Epithelial cell of proximal tubule (primary cell): Measurements from ENCODE around the gene ZMIZ1. TPM values are rescaled to one million over a fixed set of nuclear protein-coding genes. Genes with fewer than 3 reads are reported as not detected.

Source experiments
- DNase-seq: peaks from one replicate; pipeline ENCODE4 v3.0.0-alpha.2; 2011; ENCODE audit warnings: low read depth
- H3K4me3 ChIP-seq: 2 replicates; pipeline ENCODE4 v1.5.1; 2011; ENCODE audit warnings: low read depth, mild to moderate bottlenecking, low read length
- total RNA-seq: library from RNA; depleted of rRNA; stranded (reverse); fragments of >200 nt; gene quantifications from 2 replicates; pipeline ENCODE4 v1.2.3, GENCODE V29; 2015
- TF ChIP-seq, protein P1 (sequence below): conservative IDR thresholded peaks from 2 replicates; pipeline ENCODE4 v1.5.1; 2012; ENCODE audit warnings: low read depth, mild to moderate bottlenecking, low read length

The ZMIZ1 gene
- total RNA-seq, 1 donor from 2014 or later = 21.4 TPM

DNA sequence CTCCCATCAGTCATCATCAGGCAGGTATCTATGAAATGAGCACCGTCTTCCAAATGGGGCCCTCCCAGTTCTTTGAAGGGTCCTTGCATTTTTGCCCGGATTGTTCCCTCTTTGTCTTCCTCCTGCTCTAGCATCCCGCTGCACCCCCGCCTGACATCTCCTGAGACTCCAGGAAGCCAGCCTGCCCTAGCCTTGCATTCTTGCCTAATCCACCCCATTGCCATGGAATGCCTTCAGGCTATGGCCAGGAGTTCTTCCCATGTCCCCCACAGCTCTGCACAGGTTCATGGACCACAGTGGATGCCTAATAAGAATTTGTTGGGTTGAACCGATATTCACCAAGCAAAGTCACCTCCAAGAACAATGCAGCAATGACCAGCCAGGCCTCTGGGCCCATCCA lies 62.1 kb downstream of the ZMIZ1 start:
- TF ChIP-seq, protein P1, sequence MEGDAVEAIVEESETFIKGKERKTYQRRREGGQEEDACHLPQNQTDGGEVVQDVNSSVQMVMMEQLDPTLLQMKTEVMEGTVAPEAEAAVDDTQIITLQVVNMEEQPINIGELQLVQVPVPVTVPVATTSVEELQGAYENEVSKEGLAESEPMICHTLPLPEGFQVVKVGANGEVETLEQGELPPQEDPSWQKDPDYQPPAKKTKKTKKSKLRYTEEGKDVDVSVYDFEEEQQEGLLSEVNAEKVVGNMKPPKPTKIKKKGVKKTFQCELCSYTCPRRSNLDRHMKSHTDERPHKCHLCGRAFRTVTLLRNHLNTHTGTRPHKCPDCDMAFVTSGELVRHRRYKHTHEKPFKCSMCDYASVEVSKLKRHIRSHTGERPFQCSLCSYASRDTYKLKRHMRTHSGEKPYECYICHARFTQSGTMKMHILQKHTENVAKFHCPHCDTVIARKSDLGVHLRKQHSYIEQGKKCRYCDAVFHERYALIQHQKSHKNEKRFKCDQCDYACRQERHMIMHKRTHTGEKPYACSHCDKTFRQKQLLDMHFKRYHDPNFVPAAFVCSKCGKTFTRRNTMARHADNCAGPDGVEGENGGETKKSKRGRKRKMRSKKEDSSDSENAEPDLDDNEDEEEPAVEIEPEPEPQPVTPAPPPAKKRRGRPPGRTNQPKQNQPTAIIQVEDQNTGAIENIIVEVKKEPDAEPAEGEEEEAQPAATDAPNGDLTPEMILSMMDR = no peak

DNA sequence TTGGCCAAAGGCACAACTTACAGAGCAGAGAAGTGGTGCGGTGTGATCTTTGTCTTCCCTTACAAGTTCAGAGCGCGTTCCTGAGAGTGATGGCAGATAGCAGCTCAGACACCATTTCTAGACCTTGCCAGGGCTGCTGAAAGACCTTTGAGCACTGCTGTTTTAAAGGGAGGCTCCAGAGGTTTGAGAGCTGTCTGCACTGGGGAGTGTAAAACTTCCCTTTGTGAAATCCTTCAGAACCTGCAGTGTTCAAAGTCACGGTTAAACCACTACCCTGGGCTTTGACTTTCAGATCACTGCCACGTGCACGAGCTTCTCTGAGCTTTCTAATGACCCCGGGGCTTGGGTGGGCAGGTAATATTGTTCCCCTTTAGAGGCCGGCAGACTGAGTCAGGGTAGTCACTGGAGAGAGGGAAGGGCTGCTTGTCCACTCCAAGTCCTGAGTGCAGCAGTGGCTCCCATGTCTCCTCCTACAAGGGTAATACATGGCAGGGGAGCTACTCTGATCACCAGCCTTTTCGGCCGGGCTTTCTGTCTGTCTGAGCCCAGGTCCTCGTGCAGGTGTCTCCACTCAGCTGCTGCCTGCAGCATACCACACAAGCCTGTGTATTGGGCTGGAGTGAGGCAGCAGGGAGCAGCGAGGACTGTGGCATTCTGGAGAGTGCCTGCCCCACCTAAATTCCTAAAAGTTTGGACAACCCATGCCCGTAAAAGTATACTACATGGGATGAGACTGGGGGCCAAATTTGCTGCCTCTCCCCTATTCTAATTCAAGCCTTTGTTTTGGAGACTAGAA lies 63.3 kb downstream of the ZMIZ1 start:
- DNase-seq = no peak
- TF ChIP-seq, protein P1 = no peak
- H3K4me3 ChIP-seq = no peak overlapping the region

More for the DNA sequence above, 62.1 kb downstream of the ZMIZ1 start:
- H3K4me3 ChIP-seq = no peak overlapping the region
- DNase-seq = no peak

DNA sequence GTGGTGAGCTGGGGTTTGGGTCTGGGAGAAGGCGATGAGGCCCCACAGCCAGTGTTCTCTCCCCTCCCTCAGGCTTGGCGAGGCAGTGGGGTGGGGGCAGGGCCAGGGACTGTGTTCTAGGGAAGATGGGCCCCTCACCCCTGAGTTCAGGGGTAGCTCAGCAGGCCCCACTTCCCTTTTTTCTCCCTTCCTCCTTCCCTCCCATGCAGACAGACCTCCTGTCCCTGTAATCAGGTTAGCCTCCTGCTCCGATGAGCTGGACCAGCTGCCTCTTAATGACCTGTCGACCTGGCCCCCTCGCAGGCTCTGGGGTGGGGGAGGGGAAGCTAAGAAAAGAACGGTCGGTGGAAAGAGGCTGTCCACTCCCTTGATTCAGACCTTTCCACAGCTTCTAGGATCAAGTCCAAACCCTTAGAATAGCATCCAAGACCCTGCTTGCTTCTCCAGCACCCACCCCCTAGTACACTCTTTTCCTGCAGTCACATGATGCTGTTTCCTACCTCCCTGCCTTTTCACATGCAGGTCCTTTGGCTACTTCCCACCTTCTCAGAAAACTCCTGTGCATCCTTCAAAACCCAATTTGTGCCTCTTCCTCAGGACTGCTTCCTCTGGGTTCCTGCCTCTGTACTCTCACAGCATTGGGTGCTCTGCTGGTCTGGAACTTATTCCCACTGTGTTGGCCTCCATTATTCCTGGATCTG lies 64.1 kb downstream of the ZMIZ1 start:
- H3K4me3 ChIP-seq = no peak overlapping the region
- no peak for DNase-seq
- TF ChIP-seq, protein P1 = no peak

DNA sequence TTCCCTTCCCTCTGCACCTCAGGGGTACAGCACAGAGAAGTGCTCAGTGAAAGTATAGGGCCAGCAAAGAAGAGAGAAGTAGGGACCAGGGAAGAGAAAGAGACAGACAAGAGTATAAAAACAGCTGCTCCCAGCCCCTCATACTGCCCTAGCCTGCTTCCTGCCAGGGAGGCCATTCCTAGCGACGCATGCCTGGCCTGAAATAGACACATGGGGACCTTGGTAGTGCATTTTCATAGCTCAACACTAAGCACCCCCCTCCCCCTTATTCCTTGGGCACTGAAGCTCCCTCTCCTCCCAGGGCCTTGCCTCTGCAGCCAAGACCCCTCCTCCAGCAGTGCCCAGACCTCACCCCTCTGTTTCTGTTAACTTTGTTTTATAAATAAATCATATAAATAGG lies 64.7 kb downstream of the ZMIZ1 start:
- DNase-seq = no peak
- no peak overlapping the region for H3K4me3 ChIP-seq
- TF ChIP-seq, protein P1 = no peak

DNA sequence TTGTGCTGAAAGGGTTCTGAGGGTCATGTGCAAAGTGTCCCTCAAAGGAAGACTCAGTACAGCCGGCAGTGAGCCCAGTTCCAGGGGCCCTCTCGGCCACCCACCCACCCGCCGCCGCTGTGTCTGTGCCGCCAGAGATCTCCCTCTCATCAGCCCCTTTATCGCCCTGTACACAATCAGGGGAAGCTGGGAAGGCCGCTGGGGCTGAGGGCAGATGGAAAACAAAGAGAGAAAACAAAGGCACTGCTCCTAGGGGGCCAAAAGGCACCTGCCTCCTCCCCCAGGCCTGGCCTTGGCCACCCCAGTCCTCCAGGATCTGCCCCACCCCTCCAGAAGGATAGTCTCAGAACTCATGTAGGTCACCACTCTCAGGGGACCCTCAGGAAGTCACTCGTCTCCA lies 67.0 kb downstream of the ZMIZ1 start:
- TF ChIP-seq, protein P1 = no peak
- DNase-seq = no peak
- H3K4me3 ChIP-seq = no peak overlapping the region

DNA sequence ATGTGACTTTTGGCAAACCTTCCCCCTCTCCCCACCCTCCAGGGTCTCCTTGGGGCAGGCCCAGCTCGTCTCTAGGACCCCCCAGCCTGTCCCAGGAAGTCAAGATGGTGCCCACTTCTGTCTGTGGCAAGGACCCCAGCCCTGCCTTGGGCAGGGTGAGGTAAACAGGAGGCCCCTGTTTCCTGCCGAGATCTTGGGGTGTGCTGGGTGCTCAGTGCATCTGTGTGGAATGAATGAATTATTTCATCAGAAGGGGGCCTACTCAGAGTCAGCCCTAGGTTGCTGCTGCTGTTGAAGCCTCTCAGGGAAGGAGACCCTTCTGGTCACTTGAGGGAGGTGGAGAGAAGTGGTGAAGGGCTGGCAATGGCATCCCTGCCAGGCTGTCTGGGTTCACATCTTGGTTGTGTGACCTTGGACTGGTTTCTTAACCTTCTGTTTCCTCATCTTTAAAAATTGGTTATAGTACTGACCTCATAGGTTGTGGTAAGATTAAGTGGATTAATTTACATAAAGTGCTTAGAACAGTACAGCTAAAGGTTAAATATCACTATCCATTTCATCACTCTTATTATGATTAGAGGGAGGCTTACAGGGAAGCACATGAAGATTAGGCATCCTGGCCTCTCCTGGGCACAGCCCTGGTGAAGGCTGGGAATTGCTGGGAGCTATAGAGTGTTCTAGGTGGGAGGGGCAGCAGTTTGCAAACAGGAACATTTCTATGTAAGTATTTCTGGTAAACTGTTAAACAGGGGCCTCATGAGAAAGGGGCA lies 67.7 kb downstream of the ZMIZ1 start:
- H3K4me3 ChIP-seq = no peak overlapping the region
- TF ChIP-seq, protein P1 = no peak
- DNase-seq = no peak
